ENCODE measurements around the gene CEP78.
"Not testable (repeated sequence)": the region's sequence is repeated elsewhere in the genome, so short reads cannot be mapped to it uniquely, and the experiment has no call there.

CEP78 gene

DNA sequence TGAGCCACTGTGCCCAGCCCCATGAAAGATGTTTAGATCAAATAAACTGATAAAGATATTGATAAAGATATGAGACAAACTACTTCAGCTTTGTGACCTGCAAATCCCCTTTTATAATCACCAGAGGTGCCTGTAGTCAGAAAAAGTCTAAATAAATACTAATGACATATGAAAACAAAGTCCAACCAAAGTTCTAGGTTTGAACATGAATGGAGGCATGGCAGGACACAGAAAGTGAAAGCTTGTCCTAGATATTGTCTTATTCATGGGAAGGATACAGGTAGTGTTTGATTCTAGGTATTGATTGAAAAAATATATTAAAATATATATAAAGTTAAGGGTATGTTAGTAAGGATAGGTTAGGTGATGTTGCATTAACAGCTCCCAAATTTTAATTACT is 36.4 kb downstream of the CEP78 start:
- DNase-seq (ENCODE audit: low read depth) = no peak
- TF ChIP-seq, protein P1, sequence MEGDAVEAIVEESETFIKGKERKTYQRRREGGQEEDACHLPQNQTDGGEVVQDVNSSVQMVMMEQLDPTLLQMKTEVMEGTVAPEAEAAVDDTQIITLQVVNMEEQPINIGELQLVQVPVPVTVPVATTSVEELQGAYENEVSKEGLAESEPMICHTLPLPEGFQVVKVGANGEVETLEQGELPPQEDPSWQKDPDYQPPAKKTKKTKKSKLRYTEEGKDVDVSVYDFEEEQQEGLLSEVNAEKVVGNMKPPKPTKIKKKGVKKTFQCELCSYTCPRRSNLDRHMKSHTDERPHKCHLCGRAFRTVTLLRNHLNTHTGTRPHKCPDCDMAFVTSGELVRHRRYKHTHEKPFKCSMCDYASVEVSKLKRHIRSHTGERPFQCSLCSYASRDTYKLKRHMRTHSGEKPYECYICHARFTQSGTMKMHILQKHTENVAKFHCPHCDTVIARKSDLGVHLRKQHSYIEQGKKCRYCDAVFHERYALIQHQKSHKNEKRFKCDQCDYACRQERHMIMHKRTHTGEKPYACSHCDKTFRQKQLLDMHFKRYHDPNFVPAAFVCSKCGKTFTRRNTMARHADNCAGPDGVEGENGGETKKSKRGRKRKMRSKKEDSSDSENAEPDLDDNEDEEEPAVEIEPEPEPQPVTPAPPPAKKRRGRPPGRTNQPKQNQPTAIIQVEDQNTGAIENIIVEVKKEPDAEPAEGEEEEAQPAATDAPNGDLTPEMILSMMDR (conservative IDR thresholded peaks at IDR 0.05; ENCODE audit: low read length) = no peak
- no peak overlapping the region for H3K4me3 ChIP-seq (ENCODE audit: low read length)

DNA sequence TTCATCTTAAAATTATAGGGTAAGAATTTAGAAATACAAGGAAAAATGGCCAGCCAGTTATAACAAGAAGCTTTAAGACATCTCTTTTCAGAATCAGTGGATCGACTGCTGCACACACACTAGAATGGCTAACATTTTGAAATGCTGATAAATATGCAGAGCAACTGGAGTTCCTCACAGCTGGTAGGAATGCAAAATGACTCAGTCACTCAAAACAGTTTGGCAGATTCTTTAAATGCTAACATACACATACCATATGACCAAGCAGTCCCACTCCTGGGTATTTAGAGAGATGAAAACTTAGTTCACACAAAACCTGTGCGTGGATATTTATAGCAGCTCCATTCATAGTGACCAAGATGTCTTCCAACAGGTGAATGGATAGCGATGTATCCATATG is 37.9 kb downstream of the CEP78 start:
- peak; percentile 21 for DNase-seq (ENCODE audit: low read depth)
- TF ChIP-seq, protein P1 (conservative IDR thresholded peaks at IDR 0.05; ENCODE audit: low read length) = no peak
- no peak overlapping the region for H3K4me3 ChIP-seq (ENCODE audit: low read length)

DNA sequence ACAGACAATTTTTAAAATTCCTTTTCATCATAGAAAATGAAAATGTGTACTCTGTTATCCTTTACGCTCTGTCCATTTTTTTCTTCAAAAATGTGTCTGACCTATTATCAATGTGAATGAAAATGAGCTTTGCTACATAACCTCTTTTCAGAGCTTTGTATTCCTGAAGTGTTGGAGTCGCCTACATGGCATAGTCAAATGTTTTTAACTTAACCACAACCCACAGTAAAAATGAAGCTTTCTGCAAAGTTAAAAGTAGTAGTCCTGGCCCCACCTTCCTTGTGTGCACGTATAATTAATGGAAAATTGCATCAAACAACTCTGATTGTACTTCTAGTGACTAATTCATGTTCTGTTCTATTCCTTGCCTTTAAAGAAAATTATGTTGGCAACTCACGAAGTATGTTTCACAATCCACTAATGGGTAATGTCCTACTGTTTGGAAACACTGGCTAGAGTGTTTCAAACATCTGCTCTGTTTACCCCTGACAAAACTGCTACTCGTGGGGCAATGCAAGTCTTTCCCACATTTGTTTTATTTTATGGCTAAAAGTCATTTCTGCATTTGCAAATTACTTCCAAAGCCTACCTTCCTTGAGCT is 42.4 kb downstream of the CEP78 start:
- DNase-seq (ENCODE audit: low read depth) = peak; percentile 90
- TF ChIP-seq, protein P1 (conservative IDR thresholded peaks at IDR 0.05; ENCODE audit: low read length) = no peak
- no peak overlapping the region for H3K4me3 ChIP-seq (ENCODE audit: low read length)

DNA sequence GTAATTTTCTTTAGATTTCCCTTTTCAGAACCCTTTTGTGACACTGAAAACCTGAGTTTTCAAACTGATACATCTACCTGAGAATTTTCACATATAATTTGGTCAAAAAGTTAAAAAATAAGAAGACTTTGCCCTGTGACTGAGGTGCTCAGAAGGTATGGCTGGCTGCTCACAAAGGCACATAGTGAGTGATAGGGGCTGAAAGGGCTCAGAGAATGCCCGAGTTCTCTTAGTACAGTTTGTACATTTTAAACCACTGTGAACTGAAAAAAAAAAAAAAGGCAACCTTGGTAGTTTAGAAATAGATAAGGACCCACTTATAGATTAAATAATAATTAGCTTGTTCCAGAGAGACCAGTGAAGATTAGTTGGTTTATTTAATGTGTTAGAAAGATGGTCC is 42.9 kb downstream of the CEP78 start:
- H3K4me3 ChIP-seq (ENCODE audit: low read length) = no peak overlapping the region
- TF ChIP-seq, protein P1 (conservative IDR thresholded peaks at IDR 0.05; ENCODE audit: low read length) = no peak
- DNase-seq (ENCODE audit: low read depth) = no peak

DNA sequence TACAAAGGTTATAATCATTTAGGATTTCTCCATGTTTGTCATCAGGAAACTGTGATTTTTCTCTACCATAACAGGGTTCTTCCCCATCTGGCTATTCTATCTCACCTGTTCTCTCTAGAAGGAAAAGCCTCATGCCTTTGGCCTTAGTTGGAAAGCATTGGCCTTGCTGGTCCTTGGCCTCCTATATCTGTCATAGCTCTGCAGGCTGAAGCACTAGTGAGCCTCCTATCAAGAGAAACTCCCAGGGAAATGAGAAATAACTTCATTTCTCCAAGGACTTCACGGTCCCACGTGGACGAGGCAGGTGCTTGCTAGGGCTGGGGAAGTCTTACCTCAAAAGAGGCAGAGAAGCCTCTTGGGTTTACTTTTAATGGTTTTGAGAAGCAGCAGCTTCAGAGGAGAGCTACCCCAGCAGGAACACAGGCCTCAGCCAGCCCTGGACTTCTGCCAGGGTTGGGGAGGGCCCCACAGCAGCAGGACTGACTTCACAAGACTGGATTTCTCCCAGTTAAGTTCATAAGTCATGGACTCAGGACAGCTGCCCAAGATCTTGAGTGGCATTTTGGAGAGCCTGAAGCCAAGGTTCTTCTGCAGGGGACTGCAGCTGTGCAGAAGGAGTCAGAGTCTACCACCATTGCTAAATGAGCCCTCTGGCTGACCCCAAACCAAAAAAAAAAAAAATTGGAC is 45.2 kb downstream of the CEP78 start:
- TF ChIP-seq, protein P1 (conservative IDR thresholded peaks at IDR 0.05; ENCODE audit: low read length) = no peak
- H3K4me3 ChIP-seq (ENCODE audit: low read length) = no peak overlapping the region
- peak; percentile 56 for DNase-seq (ENCODE audit: low read depth)

DNA sequence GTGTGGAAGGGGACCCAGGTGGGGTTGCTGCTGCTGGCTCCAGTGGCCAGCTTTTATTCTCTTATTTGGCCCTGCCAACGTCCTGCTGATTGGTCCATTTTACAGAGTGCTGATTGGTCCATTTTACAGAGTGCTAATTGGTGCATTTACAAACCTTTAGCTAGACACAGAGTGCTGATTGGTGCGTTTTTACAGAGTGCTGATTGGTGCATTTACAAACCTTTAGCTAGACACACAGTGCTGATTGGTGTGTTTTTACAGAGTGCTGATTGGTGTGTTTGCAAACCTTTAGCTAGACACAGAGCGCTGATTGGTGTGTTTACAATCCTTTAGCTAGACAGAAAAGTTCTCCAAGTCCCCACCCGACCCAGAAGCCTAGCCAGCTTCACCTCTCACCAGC is 48.3 kb downstream of the CEP78 start:
- not testable (repeated sequence) for H3K4me3 ChIP-seq (ENCODE audit: low read length); DNase-seq (ENCODE audit: low read depth)

DNA sequence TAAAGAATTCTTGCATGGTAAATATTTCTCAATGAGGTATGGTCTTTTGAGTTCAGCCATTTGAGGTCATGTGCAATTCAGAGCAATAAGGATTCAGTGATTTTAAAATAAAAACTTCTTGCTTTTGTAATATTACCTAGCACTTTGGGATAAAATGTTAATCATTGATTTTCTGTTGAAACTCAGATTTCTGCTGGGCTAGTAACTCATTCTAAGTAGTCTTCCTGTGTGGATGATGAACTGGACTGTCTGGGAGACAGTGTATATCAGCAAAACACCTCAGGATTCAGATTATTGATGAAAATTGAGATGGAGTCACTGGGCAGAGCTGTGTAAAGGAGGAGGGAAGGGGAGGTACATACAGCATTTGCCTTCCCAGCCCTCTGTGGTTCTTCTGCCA is 50.2 kb downstream of the CEP78 start:
- TF ChIP-seq, protein P1 (conservative IDR thresholded peaks at IDR 0.05; ENCODE audit: low read length) = no peak
- H3K4me3 ChIP-seq (ENCODE audit: low read length) = no peak overlapping the region
- no peak for DNase-seq (ENCODE audit: low read depth)

All from AG10803 (cell line).